ENCODE results near the gene MAPK8. TPM values are rescaled to one million over a fixed set of nuclear protein-coding genes. Genes with fewer than 3 reads are reported as not detected.

The MAPK8 gene
- total and polyA plus RNA-seq, 2 of the 4 experiments (the other 2 are of a cell fraction) = 41.5 to 54.7 TPM

- Histone ChIP-seq H3K14ac (replicated peaks; ENCODE audit: low read depth, low read length) (no peak overlapping the region), H2AK5ac (ENCODE audit: low read depth, low read length) (no peak overlapping the region), H2AFZ (replicated peaks; ENCODE audit: low read length, poor library complexity) (no peak overlapping the region), H3K4me1 (ENCODE audit: control insufficient read depth, insufficient read depth, low read length) (peaks cover 17% of the 10 kb centered on the region), H2BK120ac (ENCODE audit: low read depth, low read length) (no peak overlapping the region), H4K91ac (ENCODE audit: insufficient read depth, low read depth, low read length) (no peak overlapping the region), H3K9ac (ENCODE audit: low read depth, low read length) (no peak overlapping the region), H2BK15ac (ENCODE audit: low read depth, low read length) (no peak overlapping the region), H3K23ac (ENCODE audit: low read depth, low read length) (peak overlapping the region; percentile 49; the same call in 1 of the 2 replicates), H4K8ac (ENCODE audit: low read depth in 2 of 2, low read length in 2 of 2) (no peak overlapping the region), H3K27me3 (ENCODE audit: control insufficient read depth, insufficient read depth, low read length) (no peaks in the 10 kb centered on the region), H3K18ac (ENCODE audit: low read depth, low read length) (no peak overlapping the region), H3K4me3 (ENCODE audit: insufficient read depth, low read depth, low read length) (no peak overlapping the region), H3K9me1 (ENCODE audit: insufficient read depth, low read length) (peaks cover 12% of the 10 kb centered on the region; the same call in 1 of the 2 replicates), H3K56ac (ENCODE audit: extremely low read depth, insufficient read depth, low read length) (no peak overlapping the region), H3K79me1 (ENCODE audit: low read depth in 1 of 2, low read length in 2 of 2) (peaks cover 20 to 75% of the 10 kb centered on the region in 2 experiments), H3K4me2 (ENCODE audit: low read depth, low read length) (no peak overlapping the region), H3K9me3 (ENCODE audit: control insufficient read depth, insufficient read depth, low read length) (no peaks in the 10 kb centered on the region), H2BK20ac (ENCODE audit: low read depth, low read length) (no peak overlapping the region), H2BK5ac (ENCODE audit: low read depth, low read length, poor library complexity, severe bottlenecking) (no peak overlapping the region), H3K27ac (ENCODE audit: insufficient read depth, low read length) (no peak overlapping the region), H4K20me1 (ENCODE audit: insufficient read depth, low read length) (peaks cover 21% of the 10 kb centered on the region), H4K5ac (ENCODE audit: low read depth, low read length) (no peak overlapping the region), H3K4ac (ENCODE audit: low read depth, low read length) (no peak overlapping the region), H2AK9ac (replicated peaks; ENCODE audit: low read depth, low read length, poor library complexity) (no peak overlapping the region), H3K36me3 (ENCODE audit: control insufficient read depth, insufficient read depth, low read length) (no peaks in the 10 kb centered on the region)
- in situ Hi-C loops (cut with MboI; ENCODE audit: low sequenced_read_pairs) = no loop called here
- dilution Hi-C loops (cut with HindIII; ENCODE audit: low sequenced_read_pairs, unreplicated experiment) = no loop called here
- 38% methylated on average over 23 of the region's 43 CpGs; no CpG with 5 or more reads in 1 of the 2 experiments for WGBS, 2 experiments (ENCODE audit: extremely low coverage in 2 of 2, insufficient read length in 1 of 2)
- no TSS peak for BruUV-seq (replicated peaks)
- DNase-seq = no peak
- intact Hi-C loops (cut with micrococcal nuclease) = no loop called here
- POLR2A ChIA-PET (ENCODE audit: unreplicated experiment) = no interaction called here
- CTCF ChIA-PET = no interaction called here
- TF ChIP-seq RFX5 (IDR thresholded peaks at IDR 0.05; ENCODE audit: low read depth, low read length) (no peak), SMC3 (IDR thresholded peaks at IDR 0.05; ENCODE audit: low read depth, low read length) (no peak), RCOR1 (IDR thresholded peaks at IDR 0.05; ENCODE audit: insufficient replicate concordance, low read length) (no peak), MAZ (IDR thresholded peaks at IDR 0.05; ENCODE audit: borderline replicate concordance, low read depth, low read length) (no peak), MXI1 (IDR thresholded peaks at IDR 0.05; ENCODE audit: borderline replicate concordance, low read depth, low read length) (no peak), CTCF (conservative IDR thresholded peaks at IDR 0.05; ENCODE audit: low read depth, low read length) (no peak), CHD1 (IDR thresholded peaks at IDR 0.05; ENCODE audit: low read depth, low read length) (no peak), BHLHE40 (IDR thresholded peaks at IDR 0.05; ENCODE audit: low read depth, low read length) (no peak), MAFK (IDR thresholded peaks at IDR 0.05; ENCODE audit: low read depth, low read length) (no peak), RAD21 (IDR thresholded peaks at IDR 0.05; ENCODE audit: low read length) (no peak)
- TF ChIP-seq, protein P1, sequence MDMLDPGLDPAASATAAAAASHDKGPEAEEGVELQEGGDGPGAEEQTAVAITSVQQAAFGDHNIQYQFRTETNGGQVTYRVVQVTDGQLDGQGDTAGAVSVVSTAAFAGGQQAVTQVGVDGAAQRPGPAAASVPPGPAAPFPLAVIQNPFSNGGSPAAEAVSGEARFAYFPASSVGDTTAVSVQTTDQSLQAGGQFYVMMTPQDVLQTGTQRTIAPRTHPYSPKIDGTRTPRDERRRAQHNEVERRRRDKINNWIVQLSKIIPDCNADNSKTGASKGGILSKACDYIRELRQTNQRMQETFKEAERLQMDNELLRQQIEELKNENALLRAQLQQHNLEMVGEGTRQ (IDR thresholded peaks at IDR 0.05; ENCODE audit: low read depth, low read length) = no peak
- TF ChIP-seq, protein P2, sequence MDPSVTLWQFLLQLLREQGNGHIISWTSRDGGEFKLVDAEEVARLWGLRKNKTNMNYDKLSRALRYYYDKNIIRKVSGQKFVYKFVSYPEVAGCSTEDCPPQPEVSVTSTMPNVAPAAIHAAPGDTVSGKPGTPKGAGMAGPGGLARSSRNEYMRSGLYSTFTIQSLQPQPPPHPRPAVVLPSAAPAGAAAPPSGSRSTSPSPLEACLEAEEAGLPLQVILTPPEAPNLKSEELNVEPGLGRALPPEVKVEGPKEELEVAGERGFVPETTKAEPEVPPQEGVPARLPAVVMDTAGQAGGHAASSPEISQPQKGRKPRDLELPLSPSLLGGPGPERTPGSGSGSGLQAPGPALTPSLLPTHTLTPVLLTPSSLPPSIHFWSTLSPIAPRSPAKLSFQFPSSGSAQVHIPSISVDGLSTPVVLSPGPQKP (IDR thresholded peaks at IDR 0.05; ENCODE audit: borderline replicate concordance, low read depth, low read length) = no peak
- no peak for ATAC-seq (ENCODE audit: low read depth)
Observed at GRCh38 chr10:48466611-48467240, 160.2 kb downstream of the MAPK8 start.

All from IMR-90 (cell line).